Middle frontal gyrus (tissue), 1 donor: ENCODE data around the gene LEMD1.
"Not testable (repeated sequence)": the region's sequence is repeated elsewhere in the genome, so short reads cannot be mapped to it uniquely, and the experiment has no call there.

Source experiments
- DNase-seq: peaks from one replicate; pipeline ENCODE4 v3.0.0-alpha.2; 2015; ENCODE audit warnings: low spot score; ENCODE audit errors: extremely low spot score

The LEMD1 gene

DNA sequence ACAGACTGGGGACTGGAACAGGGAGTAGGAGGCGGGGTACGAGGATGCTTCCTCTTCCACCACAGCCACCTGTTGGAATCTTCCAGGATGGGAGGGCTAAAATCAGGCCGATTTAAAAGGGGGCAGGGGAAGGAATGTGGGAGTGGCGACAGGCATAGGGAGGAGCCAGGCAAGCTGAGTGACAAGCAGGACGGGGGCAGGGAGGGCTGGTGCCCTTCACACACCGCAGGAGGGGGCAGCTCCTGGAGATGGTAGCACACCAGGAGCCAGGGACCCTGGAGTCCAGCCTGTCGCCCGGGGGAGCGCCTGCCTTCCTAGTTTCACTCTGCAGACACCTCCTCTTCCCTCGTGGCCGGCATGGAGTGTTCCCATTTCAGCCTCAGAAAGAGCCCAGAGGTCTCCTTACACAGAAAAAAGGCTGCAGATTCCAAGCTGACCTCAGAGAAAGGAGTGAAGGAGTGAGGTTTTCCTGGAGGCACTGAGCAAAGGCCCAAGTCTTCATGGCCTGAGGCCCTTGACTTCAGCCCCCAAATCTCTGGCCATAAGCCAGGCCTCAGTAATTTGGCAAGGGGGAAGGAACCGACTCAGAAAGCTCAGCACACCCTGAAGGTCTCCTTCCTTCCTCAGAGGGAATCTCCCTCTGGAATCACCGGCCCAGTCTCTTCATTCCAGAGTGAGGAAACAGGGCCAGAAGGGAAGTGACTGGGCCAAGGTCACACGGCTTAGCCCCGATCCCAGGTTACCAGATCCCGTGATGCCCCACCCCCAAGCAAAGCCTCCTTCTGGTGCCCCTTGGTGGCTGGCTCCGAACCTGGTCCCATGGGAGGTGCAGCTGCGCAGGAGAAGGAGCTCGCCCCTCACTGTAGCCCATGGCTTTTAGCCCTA lies 25.8 kb upstream of the LEMD1 start:
- DNase-seq = no peak

DNA sequence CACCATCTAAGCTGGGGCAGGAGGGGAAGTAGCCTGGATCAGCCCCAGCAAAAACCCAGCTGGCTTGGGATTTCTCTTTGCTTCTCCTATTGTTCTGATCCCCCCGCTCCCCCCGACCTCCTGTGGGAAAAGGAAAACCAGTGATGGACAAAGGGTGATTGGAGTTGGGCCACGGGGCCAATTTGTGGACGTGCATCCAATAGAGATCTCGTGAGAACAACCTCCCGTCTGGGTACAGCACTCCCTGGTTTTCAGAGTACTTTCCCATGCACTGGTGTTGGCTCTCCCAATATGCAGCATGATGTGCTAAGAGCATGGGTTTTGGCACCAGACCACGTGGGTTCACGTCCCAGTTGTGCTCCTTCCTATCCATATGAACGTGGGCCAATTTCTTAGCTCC lies 25.0 kb upstream of the LEMD1 start:
- no peak for DNase-seq

DNA sequence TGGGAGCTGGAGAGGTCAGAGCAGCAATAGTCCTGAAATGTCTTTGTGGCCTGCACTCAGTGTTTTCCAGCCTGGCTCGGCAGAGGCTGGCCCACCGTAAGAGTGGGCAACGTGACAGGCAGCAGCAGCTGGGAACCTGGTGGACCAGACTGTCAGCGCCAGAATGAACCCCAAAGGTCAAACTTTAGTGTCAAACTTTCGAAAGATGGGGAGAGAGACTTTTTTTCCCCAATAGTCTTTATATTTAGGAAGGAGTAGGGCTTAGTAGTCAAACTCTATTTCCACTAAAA lies 23.7 kb upstream of the LEMD1 start:
- no peak for DNase-seq

DNA sequence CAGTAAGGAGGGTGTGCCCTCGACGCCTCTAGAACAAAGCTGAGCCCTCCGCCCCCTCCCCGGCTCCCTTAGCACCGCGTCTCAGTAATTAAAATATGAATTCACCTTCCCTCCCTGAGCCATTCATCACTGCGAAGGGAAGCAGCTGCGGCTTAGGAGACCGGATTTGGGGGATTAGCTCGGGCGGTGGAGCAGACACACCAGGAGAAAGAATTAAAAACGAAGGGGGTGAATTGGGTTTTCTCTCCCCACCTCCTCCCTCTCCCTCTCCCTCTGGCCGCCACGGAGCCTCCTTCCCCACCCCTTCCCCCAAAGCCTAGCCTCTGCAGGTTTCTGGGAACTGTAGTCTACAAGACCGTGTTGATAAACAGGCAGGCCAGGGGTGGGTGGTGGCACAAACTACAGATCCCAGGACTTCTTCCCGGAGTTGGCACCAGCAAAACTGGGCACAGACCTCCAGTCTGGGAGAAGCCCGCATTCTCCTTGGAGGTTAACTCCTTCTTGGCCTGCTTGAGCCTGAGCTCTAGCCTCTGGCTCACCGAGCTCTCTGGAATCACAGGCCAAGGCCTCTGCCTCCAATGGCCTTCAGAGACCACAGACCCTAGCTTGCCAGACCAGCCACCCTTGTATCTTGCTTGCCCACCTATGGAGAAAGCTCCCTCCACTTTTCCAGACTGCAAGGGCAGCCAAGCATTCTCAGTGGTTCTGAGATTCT lies 23.2 kb upstream of the LEMD1 start:
- peak; percentile 54 for DNase-seq

DNA sequence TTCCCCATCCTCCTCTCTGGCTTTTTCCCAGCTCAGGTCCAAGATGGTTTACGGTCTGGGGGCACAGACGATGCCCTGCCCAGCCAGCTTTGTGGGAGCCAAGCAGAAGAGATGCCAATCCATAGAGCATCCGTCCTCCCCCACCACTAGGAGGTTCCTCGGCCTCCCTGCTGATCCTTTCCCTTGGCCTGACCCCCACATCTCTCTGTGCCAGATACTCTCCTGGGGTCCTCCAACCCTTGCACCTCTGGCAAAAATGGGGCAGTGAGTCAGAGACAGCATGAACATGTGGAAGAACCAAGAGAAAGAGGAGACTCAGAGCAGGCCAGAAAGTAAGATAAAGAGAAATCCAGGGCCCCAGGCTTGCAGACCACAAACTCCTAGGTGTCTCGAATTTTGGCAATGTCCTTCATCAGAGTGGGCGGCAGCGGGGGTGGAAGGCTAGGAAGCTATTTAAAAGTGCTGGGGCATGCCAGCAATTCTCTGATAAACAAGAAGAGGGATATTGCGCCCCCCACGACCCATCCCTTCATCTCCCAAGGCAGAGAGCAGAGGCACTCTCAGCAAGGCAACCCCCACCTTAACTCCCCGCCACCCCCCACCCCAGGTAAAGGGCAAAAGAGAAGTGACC lies 22.6 kb upstream of the LEMD1 start:
- no peak for DNase-seq

DNA sequence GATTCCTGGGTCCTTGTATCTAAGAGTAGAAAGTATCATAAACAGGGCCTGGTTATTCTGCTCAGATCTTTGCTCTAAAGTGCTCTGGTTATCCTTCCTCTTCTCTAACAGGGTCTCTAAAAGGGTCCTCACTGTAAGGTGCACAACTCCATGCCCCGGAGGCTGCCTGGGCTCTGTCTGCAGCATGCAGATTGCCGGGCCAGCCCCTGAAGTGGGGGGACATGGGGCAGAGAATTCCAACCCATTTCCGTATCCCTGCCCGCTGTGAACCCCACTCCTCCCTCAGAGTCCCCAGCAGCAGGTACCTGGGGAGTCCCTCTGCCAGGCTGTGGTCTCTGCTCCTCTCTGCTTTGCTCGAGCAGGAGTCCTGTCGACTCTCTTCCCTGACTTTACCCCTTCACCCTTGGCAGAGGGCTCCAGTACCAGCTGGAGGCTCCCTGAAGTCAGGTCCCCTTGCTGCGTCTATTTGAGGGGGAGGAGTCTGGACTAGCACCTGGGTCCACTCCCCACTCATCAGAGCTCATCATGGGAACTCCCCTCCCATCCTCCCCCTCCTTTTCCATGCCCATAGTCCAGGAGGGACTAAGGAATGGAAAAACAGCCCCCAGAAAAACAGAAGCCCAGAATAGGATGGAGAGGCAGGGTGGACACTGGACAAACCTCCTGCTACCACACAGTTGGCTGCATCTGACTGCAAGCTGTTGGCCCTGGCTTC lies 21.9 kb upstream of the LEMD1 start:
- no peak for DNase-seq

DNA sequence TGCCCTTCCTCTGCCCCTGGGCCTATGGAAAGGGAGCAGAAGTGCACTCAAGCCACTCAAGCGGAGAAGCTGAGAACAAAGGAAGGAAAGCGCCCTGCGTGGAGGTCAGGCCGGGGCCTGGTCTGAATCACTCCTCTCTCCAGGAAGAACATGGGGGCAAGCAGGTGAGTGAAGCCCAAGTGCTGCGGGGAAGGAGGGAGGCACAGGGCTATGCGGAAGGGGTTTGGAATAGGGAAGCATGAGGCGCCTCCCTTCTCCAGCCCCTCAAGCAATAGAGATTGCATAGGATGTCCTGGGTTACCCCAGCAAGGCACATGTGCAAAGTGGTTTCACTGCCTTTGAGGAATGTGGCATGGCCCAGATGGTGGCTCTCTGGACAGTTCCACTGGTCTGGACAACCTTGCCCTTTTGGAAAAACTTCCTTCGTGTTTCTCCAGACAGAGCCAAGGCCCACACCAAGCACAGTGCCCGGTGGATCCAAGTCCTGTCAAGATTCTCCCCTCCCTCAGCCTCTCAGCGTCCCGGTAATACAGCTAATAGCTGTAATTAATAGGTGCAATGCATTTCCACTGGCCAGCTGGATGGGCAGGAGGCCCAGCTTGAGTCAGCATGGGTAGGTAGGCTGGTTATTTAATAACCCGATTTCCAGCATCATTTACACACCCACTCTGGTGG lies 20.3 kb upstream of the LEMD1 start:
- DNase-seq = no peak

DNA sequence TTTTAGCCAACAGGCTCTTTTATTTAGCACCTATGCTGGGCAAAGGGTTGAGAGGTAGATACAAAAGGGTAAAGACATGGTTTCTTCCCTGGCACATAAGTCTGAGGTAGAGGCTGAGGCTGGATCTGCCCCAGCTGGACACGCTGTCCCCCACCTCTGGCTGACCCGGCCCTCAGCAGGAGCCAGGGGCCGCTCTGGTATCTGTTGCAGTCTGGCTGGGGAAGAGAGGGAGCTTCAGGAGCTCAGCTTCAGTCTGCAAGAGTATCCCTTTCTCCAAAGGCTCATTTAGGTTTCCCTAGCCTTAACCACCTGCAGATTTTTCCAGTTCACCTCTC lies 19.8 kb upstream of the LEMD1 start:
- DNase-seq = no peak

DNA sequence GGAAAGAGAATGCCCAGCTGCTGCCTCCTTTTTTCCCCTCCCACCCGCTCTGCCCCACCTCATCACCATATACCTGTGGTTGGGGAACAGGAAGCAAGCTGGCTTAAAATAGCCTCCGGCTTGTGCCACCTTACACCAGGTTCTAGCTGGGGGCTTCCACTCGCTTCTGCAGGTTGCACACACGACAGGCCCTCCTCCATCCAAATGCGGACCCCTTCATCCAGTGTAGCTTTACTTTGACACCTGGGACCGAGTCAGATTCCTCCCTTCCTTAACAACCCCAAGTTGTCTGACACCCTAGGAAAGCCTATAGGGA lies 19.4 kb upstream of the LEMD1 start:
- no peak for DNase-seq

DNA sequence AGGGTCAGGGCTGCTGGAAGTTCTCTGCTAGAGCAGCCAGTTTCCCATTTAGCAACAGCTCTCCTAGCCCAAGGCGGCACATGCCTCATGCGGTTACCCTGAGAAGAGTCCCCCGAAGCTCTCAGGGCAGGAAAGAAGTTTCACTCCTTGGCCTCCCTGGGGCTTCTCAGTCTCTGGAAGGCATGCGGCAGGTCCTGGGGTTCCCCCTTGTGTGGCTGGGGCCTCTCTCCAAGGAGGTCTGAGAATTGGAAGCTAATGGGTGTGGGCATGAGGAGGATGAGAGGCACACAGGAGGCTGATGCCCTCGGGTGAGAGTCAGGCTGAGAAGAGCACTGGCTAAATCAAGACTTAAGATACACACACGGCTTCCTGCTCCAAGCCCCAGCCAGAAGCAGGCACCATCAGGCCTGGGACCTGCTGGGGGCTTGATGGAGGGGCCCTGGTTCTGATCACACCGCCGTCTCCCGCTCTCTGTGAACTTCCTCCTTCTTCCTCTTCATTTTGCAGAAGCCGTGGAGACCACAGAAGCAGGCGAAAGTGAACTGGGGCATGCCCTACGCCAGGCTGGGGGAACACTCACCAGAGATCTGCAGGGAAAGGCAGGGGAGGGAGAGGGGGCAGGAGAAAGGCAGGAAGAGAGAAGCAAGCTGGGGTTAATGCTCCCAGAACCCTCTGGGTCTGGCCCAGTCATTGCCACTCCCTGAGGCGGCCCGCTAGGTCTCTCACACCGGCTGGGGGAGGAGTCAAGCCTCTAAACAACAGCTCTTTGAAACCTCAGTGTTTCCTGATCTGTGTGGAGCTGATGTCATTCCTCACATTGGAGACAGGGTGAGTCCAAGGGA lies 18.8 kb upstream of the LEMD1 start:
- DNase-seq = no peak

DNA sequence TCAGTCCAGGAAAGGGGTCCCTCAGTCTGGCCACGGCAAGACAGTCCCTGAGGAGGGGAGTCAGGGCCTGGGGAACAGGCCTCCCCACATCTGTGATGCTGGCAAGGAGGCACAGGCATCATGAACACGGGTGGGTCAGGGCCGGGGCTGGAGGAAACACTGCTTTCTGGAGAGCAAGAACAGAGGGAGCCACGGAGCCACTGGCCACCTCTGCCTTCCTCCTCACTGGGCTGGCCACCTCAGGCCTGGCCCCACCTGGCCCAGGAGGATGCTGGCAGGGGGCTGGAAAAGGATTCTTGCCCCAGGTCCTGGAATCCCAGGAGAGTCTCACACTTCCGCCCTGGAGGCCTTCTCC lies 18.2 kb upstream of the LEMD1 start:
- DNase-seq = no peak

DNA sequence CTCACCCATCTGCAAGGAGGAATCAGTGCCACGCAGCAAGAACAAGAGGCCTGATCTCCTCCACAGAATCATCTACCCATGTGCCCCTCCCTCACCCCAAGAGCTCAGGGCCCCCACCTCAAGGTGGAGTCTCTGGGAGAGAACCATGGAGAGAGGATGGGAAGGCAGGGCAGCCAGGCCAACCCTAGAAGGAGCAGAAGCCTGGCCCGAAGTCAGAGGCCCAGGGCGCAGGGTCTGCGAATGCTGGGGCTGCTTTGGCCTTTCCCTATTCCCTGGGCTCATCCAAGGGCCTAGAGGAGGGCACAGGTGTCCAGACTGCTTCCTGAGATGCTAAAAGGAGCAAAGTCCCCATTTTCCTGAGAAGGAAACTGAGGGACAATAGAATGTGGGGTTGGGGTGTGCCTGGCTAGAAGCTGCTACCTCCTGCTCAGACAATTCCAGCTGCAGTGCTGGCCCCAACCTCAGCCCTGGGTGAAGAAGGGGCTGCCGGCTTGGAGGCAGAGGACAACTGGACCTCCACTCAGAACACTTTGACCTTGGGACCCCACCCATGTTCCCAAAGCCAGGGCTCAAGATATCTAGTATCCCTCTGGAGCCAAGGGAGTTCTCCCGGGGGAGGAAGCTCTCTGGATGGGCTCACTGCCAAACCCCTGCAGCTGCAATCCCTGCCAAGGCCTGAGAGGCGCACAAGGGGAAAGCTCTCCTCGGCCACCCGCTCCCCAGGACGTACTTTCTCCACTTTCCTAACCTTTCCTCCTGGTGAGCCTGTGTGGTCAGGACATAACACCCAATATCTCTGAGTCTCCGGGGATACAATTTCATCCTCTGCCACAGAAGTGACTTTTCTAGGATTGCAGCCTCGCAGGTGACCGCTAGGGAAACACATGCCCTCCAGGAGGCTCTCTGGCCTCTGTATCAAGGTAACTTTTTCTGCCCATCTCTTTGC lies 16.6 kb upstream of the LEMD1 start:
- DNase-seq = no peak

DNA sequence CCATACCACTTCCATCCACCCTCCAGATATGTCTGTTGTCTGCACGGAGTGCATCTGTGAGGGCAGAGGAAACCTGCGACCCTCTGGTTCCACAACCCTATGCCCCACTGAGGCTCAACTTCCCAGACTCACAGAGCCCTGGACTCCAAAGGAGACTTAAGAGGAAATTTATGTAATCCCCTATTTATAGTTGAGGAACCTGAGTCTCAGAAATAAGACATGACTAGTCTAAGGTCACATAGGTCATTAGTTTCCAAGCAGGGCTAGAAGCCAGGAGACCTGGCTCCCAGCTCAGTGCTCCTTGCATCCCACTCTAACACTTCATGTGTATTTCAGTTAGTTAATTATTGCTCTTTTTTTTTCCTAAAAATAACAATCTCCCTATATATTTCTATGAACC lies 15.7 kb upstream of the LEMD1 start:
- DNase-seq = no peak

DNA sequence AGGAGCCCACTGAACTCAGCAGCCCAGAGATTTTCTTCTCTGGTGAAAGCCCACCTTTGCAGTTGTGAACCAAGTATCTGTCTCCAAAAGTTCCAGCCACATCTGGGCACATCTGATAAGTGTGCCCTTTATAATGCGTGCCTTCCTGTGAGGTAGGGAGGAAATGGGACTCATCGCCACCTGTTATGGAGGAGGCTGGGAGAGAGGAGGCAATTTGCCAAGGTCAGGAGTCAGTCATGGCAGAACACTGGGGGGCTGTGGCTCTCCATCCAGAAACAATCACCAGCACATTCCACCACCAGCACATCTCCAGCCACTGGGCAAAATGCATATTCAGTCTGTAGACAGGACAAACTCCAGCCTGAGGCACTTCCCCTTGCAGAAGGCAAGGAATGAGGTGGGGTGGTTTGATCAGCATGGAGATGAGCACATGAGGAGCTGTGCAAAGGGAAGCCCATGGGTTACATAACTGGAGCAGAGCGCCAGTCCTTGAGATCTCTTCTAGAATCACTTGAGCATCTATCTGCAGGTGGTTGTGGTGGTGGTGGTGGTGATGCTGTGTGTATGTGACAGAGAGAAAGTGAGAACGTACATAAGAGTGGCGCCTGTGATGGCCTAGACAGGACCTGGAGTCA lies 15.0 kb upstream of the LEMD1 start:
- DNase-seq = no peak

DNA sequence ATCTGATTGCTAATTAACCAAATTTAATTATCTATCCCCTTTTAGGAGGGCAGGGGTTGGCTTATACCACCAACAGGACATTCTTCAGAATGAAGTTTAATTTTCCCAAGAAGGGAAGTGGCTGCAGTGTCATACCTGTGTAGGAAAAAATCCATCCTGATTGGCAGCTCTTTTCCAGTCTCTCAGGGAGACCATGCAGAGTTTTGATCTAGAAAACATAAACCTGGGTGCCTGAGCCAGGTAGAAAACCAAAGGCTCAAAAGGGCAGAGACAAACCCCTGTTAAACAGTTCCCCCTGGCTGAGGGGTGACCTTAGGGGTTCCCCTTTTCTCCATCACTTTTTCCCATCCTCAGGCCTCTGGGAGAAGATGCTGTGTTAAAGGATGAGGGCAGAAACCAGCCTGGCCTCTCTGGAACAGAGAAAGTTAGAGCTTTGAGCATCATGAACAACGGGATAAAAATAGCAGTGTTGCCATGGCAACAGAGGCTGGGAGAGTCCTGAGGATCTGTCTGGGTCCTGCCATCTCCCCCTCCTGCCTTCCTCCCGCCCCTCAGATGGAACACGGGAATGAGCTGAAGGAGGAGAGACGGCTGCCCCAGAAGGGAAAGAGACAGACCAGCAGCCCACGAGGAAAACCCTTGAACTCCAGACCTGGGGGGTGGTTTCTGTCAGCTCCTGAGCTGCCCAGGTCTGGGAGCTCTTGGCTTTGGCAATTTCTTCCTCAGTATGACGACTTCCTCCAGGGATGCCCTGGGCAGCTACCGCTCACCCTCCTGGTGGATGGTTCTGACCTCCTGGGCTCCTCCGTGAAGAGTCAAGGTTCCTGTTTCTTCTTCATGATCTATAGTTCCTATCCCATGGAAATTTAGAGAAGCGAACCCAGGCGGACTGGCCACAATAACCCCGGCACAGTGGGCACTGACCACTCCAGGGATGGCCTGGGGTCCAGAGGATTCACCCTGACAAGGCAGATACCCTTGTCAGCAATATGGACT lies 14.0 kb upstream of the LEMD1 start:
- DNase-seq = peak; percentile 67

DNA sequence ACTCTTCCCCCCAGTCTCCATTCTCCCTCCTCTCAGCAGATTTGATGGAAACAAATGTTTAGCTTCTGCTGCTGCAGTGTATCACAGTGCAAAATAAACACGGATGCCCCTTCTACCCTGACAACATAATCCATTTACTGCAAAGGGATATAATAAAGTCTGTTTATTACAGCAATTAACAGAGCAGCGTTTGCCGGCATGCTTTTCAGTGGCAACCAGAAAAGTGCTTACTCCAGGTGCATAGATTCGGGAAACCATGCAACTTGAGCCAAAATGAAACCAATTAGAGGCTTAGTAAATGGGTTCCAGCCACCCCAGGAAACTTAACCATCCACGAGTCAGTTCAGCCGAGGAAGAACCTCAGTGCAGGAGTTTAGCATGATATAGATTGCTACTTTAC lies 12.9 kb upstream of the LEMD1 start:
- no peak for DNase-seq

DNA sequence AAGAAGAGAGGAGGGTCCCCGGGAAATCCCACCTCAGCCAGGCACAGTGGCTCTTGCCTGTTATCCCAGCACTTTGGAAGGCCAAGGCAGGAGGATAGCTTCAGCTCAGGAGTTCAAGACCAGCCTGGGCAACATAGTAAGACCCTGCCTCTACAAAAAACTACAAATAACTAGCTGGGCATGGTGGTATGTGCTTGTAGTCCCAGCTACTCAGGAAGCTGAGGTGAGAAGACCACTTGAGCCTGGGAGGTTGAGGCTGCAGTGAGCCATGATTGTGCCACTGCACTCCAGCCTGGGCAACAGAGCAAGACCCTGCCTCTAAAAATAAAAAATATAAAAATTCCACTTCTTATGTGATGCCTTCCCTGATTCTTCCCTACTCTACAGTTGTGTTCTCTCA lies 10.8 kb upstream of the LEMD1 start:
- DNase-seq = not testable (repeated sequence)

DNA sequence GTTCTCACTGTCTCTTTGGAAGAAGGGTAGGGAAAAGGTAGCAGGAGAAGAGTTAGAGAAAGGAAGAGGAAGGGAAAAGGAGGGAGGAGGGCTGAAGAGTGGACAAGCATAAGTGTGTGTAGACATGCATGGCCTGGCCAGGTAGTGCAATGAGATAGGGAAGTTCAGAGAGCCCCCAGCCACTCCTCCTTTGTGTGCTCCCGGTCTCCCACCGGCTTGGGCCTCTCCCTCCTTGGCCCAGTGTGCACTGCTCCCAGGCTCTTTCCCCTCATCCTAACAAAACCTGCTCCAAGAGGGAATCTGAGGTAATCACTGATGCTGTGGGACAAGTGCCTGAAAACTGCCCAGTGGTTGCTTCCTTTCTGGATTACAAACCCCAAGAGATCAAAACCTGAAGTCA lies 10.3 kb upstream of the LEMD1 start:
- no peak for DNase-seq
